Ovary (tissue), 3 donors: Measurements from ENCODE around the gene SMDT1.

Experiments used
- CTCF ChIP-seq, 3 donors: fragments of 450-650 bp in 2 of 3; fragments of 200-600 bp in 1 of 3; IDR thresholded peaks; one replicate each; pipeline versions ENCODE4 v1.5.1 to v1.8.0; 2016 to 2022; ENCODE audit warnings: antibody characterized with exemption in 3 of 3, mild to moderate bottlenecking in 1 of 3
- POLR2A ChIP-seq: fragments of 450-650 bp; IDR thresholded peaks from one replicate; pipeline ENCODE4 v1.6.1; 2017; ENCODE audit warnings: antibody characterized with exemption, mild to moderate bottlenecking, moderate library complexity
- donor health status: DM: no; HTN: no; CAD: no.

- TF ChIP-seq POLR2A (no peak), CTCF (IDR thresholded peaks at IDR 0.05) (no peak)
These were observed 37.4 kb downstream of the SMDT1 start for GRCh38 chr22:42116848-42117424.
